ENCODE data around the gene ATG14.
A peak's percentile ranks its signal among the peaks of the same experiment; 100 is the strongest.
"Not testable (repeated sequence)": the region's sequence is repeated elsewhere in the genome, so short reads cannot be mapped to it uniquely, and the experiment has no call there.

ATG14 gene

DNA sequence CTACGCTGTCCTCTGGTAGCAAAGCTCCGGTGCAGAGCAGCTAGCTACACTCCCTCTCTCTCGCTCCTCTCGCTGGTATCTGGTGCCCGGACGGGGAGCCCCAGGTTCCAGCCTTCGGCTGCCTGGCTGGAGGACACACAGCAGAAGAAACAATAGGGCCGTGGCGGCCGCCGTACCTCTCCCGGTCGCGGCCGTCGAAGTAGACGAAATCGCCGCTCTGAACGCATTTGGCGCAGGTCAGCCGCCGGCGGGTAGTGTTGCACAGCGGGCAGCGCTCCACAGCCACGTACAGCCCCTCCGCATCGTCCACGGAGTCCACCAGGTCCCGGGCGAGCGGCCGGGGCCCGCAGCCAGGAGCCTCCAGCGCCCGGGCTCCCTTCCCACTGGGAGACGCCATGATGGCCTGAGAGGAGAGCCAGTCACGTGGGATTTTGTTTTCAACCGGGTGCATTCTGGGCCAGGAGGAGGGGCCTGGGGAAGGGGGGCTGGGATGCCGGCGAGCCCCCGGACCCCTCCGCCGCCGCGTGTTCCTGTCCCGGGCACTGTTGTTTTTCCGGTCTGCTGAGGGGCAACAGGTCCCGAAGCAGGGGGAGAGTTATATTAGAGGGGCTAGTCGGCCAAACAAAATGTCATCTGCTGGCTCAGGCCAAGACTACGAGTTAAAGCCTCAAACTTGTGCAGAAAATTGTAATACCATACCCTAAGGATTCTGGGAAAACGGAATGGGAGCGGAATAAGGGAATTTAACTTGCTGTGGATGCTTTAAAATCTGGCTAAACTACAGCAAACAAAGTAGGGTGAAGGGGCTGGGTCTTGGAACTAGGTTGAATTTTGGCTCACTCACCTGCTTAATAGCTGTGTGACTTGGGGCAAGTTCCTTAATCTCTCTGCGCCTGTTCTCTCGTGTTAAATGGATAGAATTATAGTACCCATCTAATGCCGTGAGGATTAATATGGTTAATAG is at the start of gene ATG14:
Gene ATG14, minus strand, starts transcription at position 405 of the 964 bp plus-strand sequence. Its CDS starts 8 bp downstream, at position 397.
- DNase-seq, result peak; percentile 83

DNA sequence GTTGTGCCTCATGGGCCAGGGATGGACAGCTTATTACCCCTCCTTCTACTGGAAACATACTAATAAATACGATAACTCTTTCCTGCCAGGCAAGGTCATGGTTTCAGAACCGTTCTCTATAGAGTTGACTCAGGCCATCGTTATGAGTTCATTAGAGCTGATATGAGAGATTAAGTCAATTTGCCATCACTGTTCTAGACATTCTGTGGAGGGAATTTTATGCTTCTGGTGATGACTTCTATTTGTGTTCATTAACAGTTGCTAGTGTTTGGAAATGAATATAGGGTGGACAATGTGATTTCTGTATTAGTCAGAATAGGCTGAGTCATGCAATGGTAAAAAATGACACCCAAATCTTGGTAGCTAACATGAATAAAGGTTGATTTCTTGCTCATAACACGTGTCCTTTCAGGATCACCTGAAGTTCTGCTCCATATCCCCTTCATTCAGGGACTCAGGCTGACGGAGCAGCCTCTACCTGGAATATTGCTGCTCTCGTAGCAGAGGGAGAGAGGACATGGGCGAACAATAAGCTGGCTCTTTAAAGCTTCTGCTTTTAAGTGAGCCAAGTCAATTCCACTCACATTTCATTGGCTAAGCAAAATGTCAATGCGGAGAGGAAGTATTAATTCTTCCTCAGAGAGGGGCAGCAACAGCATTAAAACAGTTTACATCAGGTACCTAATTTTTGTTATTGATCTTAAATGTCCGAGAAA is 47.3 kb upstream of the ATG14 start:
- DNase-seq, result no peak

GRCh38 chr14:55457496-55457895 is 45.9 kb upstream of the ATG14 start:
- no peak for DNase-seq

- not testable (repeated sequence) for DNase-seq
Observed at GRCh38 chr14:55456411-55456810, 44.8 kb upstream of the ATG14 start.

DNA sequence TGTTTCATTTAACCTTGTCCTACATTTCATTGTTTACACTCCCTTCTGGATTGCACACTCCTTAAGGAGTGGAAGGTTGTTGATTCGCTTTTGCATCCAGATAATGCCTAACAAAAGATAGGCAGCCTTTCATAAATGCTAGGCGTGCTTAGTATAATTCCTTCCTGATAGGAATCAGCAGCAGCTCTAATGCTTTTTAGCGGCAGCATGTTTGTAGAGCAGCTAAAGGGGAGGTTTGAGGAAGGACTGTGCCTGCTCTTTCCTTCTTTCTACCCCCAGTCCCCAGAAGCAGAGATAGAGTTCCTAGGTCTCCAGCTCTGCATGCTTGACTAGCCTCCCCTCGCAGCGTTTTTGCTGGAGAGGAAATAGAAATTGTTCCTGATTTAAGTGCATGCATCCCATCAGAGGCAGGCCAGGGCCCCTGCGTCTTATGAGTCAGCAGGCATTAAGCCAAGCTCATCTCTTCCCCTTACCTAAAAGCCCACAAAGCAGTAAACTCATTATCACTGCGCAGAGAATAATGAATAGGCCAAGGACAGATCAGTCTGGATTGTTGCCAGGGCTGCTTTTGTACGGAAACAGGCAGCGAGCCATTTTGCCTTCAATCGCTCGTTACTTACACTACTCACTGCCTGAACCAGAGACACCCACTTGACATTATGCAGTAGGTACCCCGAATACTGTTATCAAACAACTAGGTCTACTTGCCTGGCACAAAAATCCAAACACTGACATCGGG is 42.8 kb upstream of the ATG14 start:
- DNase-seq, result no peak

DNA sequence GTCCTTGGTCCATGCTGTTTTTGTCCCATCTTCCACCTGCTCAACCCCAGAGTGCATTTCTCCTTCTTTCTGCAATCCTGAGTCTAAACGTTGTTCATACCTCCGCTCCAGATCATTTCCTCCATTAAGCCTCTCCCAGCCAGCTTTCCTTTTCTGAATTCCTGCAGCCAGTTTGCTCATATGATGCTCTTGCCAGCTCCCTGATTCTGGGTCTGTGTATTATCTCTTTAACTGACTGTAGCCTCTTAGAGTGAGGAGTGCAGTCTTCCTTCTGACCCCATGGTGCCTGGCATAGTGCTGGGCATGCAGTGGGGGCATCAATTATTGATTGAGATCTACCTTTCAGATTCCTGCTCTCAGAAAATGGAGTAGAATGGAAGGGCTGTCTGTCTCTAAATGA is 40.3 kb upstream of the ATG14 start:
- DNase-seq, result no peak

GRCh38 chr14:55451398-55451797 is 39.8 kb upstream of the ATG14 start:
- no peak for DNase-seq

DNA sequence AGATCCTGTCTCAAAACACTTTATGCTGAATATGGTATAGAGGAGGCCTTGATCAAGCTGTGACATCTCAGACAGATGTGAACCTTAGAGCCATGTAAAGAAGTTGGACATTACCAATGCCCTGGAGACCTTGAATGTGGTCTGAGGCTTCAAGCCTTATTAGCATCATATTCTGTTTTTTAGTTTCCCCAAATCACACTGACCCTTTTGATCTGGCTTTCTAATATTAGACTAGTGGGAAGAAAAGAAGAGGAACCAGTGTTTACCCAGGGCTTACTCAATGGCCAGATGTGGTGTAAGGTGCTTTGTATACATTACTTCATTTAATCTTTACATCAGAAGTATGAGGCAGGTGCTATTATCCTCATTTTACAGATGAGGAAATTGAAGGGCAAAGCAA is 39.4 kb upstream of the ATG14 start:
- DNase-seq, result no peak

DNA sequence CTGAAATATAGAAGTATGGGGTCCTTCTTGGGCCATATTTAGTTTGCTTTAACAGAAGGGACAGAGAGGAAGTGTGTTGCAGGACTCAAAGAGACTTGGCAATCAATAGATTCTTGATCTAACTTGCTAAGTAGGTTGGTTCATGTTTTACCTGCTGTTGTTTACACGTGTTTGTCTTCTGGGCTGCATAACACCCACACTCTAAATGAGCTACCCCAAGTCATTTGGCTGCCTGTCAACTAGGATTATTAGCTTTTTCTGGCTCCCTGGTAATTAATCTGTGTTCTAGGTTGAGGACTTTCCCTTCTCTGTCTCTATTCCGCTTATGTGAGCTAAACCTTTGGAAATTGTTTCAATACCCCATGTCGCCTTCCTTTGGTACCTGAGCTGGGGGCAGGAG is 38.9 kb upstream of the ATG14 start:
- no peak for DNase-seq

DNA sequence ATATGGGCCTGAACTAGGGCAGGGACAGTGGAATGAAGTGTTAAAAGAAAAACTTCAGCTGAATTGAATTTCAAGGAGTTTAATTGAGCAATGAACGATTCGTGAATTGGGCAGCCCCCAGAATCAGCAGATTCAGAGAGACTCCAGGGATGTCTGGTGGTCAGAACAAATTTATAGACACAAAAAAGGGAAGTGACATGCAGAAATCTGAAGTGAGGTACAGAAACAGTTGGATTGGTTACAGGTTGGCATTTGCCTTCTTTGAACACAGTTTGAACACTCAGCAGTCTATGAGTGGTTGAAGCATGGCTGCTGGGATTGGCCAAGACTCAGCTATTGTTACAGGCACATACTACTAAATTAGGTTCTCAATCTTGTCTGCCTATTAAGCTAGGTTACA is 38.5 kb upstream of the ATG14 start:
- DNase-seq, result no peak

DNA sequence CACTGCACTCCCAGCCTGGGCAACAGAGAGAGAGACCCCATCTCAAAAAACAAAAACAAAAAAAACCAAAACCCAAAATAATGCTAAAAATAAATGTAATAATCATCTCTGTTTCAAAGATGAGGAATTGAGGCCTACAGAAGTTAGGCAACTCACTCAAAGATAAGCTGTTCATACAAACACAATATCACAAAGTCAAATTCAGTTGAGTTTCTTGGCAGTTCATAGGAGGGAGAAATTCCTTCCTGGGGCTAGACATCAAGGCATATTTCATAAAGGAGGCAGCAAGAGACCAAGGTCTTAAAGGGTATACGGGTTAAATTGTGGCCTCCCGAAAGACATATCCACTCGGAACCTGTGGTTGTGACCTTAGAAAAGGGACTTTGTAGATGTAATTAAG is 37.5 kb upstream of the ATG14 start:
- no peak for DNase-seq

- peak; percentile 57 for DNase-seq
Observed at GRCh38 chr14:55448141-55448614, 36.5 kb upstream of the ATG14 start.

DNA sequence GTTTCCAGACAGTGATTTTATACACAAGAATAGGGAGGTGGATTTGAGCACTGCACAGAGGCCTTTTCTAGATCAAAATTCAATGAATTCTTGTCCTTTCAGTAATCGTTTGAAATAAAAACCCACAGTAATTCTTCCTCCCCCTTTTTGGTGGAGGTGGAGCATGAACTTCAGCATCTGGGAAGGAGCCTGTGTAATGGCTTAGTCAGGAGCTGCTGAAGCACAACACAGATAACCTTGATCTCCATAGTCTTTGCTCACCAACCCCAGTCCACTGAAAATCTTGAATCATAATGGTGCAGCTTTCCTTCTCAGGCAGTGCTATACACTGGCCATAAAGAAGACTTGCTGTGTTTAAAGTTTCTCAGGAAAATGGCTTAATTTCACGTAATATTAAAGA is 35.2 kb upstream of the ATG14 start:
- DNase-seq, result no peak

GRCh38 chr14:55446127-55446736 is 34.6 kb upstream of the ATG14 start:
- DNase-seq, result peak; percentile 74

GRCh38 chr14:55441286-55441685 is 29.7 kb upstream of the ATG14 start:
- no peak for DNase-seq

- DNase-seq, result no peak
Observed at GRCh38 chr14:55440385-55440784, 28.8 kb upstream of the ATG14 start, which contains the start of gene TBPL2. TBPL2 (minus strand) TSS chr14:55440616; CDS start chr14:55440449, 167 bp downstream.

- no peak for DNase-seq
Observed at GRCh38 chr14:55438066-55438683, 26.5 kb upstream of the ATG14 start.

GRCh38 chr14:55436931-55437330 is 25.3 kb upstream of the ATG14 start:
- DNase-seq, result no peak

DNA sequence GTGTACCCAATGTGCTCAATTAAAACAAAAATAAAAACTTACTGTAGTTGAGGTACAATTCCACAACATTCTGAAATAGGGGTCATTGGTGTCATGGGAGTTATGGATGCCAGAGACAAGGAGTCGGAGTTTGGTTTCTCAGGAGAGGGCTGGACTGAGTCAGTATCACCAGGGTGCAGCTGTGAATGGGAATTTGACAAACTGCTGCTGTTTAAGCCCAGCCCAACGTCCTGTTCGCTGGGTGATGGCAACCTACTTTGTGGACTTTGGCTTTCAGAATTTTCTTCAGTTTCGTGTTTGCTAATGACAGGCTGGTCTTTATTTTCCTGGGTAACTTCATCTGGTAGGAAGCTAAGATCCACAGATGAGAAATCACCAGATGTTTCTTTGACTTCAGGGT is 24.9 kb upstream of the ATG14 start:
- DNase-seq, result no peak

DNA sequence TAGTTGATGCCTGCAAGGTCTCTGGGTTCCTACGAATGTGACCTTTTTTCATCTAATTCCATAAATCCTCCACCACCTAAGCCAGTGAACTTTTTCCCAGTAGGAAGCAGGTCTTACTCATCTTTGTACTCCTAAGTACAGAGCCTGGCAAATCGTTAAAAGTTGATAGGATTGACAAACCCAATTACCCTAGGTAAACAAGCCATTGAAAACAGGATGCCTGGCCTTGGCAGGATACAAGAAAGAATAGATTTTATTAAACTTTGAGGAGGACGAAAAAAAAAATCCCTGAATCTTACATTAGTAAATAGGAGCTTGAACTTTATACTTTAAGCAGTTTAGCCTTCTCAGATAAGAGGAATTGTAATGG is 23.2 kb upstream of the ATG14 start:
- no peak for DNase-seq

GRCh38 chr14:55433880-55434804 is 22.5 kb upstream of the ATG14 start:
- no peak for DNase-seq
